CD8-positive, alpha-beta memory T cell (primary cell): ENCODE data around the gene PSMC3IP. TPM values are rescaled to one million over a fixed set of nuclear protein-coding genes. Genes with fewer than 3 reads are reported as not detected.
A peak's percentile ranks its signal among the peaks of the same experiment; 100 is the strongest.

Source experiments
- CTCF ChIA-PET: fragments of 350-600 bp; sonication (Branson Sonifier 250); formaldehyde crosslinking; loops from one replicate; lab custom pipeline; 2021; ENCODE audit warnings: antibody characterized with exemption; lab: Charles Lee
- POLR2A ChIA-PET: fragments of 350-600 bp; sonication (Branson Sonifier 250); formaldehyde crosslinking; loops from one replicate; lab custom pipeline; 2021; ENCODE audit warnings: antibody characterized with exemption; lab: Charles Lee
- DNase-seq, 5 donors: peaks; one replicate each; pipeline versions ENCODE4 v3.0.0 to v3.0.0-alpha.2; 2020 to 2022; ENCODE audit warnings: mixed read lengths in 1 of 5
- H3K27ac ChIP-seq: one replicate; pipeline ENCODE4 v1.7.0; 2013; ENCODE audit warnings: low read depth, mild to moderate bottlenecking, low read length, moderate library complexity
- H3K27me3 ChIP-seq: 2 replicates; pipeline ENCODE4 v1.7.0; 2013; ENCODE audit warnings: low read length, mild to moderate bottlenecking; ENCODE audit not compliant: insufficient read depth, poor library complexity, severe bottlenecking
- H3K36me3 ChIP-seq: 2 replicates; pipeline ENCODE4 v1.7.0; 2013; ENCODE audit warnings: mild to moderate bottlenecking, low read length, moderate library complexity; ENCODE audit not compliant: insufficient read depth
- H3K4me1 ChIP-seq: 2 replicates; pipeline ENCODE4 v1.7.0; 2013; ENCODE audit warnings: mild to moderate bottlenecking, low read length, moderate library complexity; ENCODE audit not compliant: insufficient read depth
- H3K4me3 ChIP-seq: 2 replicates; pipeline ENCODE4 v1.7.0; 2013; ENCODE audit warnings: mild to moderate bottlenecking, low read length
- H3K9me3 ChIP-seq: 2 replicates; pipeline ENCODE4 v1.7.0; 2013; ENCODE audit warnings: mild to moderate bottlenecking, low read length
- H3K27ac Mint-ChIP-seq, 8 donors: one replicate each; pipeline ENCODE4 v1.8.0; 2020 to 2021; ENCODE audit warnings: mixed read lengths in 8 of 8, mild to moderate bottlenecking in 6 of 8, inconsistent platforms in 3 of 8, moderate library complexity in 3 of 8
- H3K27me3 Mint-ChIP-seq, 2 donors: one replicate each; pipeline ENCODE4 v1.8.0; 2020 to 2021; ENCODE audit warnings: mixed read lengths in 2 of 2, mild to moderate bottlenecking in 1 of 2, moderate library complexity in 1 of 2
- H3K36me3 Mint-ChIP-seq, 3 donors: one replicate each; pipeline ENCODE4 v1.8.0; 2020 to 2021; ENCODE audit warnings: mixed read lengths in 3 of 3, inconsistent platforms in 1 of 3, mild to moderate bottlenecking in 1 of 3
- H3K4me1 Mint-ChIP-seq, 3 donors: one replicate each; pipeline ENCODE4 v1.8.0; 2020 to 2021; ENCODE audit warnings: mixed read lengths in 3 of 3, inconsistent platforms in 1 of 3, mild to moderate bottlenecking in 1 of 3
- H3K4me3 Mint-ChIP-seq, 7 donors: one replicate each; pipeline ENCODE4 v1.8.0; 2020 to 2021; ENCODE audit warnings: mixed read lengths in 7 of 7, mild to moderate bottlenecking in 6 of 7, moderate library complexity in 4 of 7, inconsistent platforms in 2 of 7
- H3K9me3 Mint-ChIP-seq, 5 donors: one replicate each; pipeline ENCODE4 v1.8.0; 2020 to 2022; ENCODE audit warnings: mixed read lengths in 5 of 5, mild to moderate bottlenecking in 3 of 5, moderate library complexity in 2 of 5, inconsistent platforms in 1 of 5
- polyA plus RNA-seq: library from polyadenylated mRNA; unstranded; fragments of 300-500 nt; fragmentation: Illumina TruSeq; gene quantifications from one replicate; pipeline ENCODE4 v1.2.3, GENCODE V29; 2021
- total RNA-seq, 2 experiments: library from RNA; stranded (reverse); gene quantifications; one replicate each; pipeline ENCODE4 v1.2.3, GENCODE V29; 2021

The PSMC3IP gene
- total and polyA plus RNA-seq, 3 experiments from 2014 or later = 0.83 to 36.2 (median 35.9) TPM

DNA sequence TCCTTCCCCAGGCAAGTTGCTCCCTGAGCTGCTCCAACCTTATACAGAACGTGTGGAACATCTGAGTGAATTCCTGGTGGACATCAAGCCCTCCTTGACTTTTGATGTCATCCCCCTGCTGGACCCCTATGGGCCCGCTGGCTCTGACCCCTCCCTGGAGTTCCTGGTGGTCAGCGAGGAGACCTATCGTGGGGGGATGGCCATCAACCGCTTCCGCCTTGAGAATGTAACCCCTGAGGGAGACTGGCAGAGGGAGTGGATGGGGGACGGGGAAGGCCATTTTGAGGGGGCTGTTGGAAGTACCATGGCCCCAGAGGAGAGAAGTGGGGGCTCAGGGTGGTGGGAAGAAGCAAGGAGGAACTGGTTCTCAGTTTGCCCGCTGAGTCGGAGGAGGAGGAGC is 13.6 kb downstream of the PSMC3IP start:
- CTCF ChIA-PET = interaction anchor here (1.3 to 2.8 kb wide), 4 partner anchors 9 to 31 kb away, joined by 3 to 18 read pairs (median 8); partner anchors contain the start of gene PSMC3IP
- no peak for DNase-seq
- peaks cover 0 to 46% (median 5%) of the 10 kb centered on the region in 3 donors for H3K36me3 Mint-ChIP-seq
- no peaks in the 10 kb centered on the region for H3K27me3 ChIP-seq
- peaks cover 48% of the 10 kb centered on the region for H3K4me1 ChIP-seq
- no peaks in the 10 kb centered on the region for H3K9me3 ChIP-seq
- H3K4me3 Mint-ChIP-seq = peak overlapping the region; percentile 83 to 99 (median 90)
- no peak overlapping the region for H3K27ac ChIP-seq
- POLR2A ChIA-PET = interaction anchor here (0.9 kb wide), 2 partner anchors 14 to 27 kb away, joined by 3 read pairs; partner anchors contain the start of gene NAGLU
- peak overlapping the region; percentile 93 for H3K4me3 ChIP-seq
- H3K36me3 ChIP-seq = peaks cover 10% of the 10 kb centered on the region
- no peaks in the 10 kb centered on the region for H3K27me3 Mint-ChIP-seq
- no peaks in the 10 kb centered on the region for H3K9me3 Mint-ChIP-seq
- peaks cover 38 to 57% (median 47%) of the 10 kb centered on the region in 3 donors for H3K4me1 Mint-ChIP-seq
- H3K27ac Mint-ChIP-seq = peak overlapping the region in 6 of 8 donors; percentile 46 to 98 (median 70)

DNA sequence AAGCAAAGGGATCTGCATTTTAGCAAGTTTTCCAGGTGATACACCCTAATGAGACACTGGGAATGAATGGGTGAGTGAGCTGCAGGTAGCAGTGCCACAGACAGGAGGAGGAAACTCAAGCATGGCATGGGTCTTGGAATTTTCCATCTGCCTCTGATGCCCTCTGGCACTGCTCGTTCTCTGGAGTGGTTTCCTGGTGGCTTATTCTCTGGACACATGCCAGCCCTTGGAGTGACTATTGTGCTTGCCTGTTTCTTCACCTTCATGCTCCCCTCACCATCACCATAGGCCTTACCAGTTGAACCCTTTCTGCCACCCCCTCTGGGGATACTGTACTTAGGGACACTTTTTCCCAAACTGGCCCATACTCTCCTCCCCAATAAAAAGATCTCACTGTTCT is 14.0 kb downstream of the PSMC3IP start:
- Mint-ChIP-seq H3K27ac (peak overlapping the region; percentile 29 to 98 (median 70)), H3K9me3 (no peaks in the 10 kb centered on the region), H3K4me1 (peaks cover 37 to 53% (median 43%) of the 10 kb centered on the region in 3 donors), H3K36me3 (peaks cover 0 to 42% (median 5%) of the 10 kb centered on the region in 3 donors), H3K4me3 (peak overlapping the region; percentile 83 to 99 (median 90)), H3K27me3 (no peaks in the 10 kb centered on the region)
- DNase-seq = no peak
- POLR2A ChIA-PET = interaction anchor here (0.9 kb wide), 1 partner anchor 27 kb away, joined by 3 read pairs; the partner anchor contains the start of gene NAGLU
- CTCF ChIA-PET = interaction anchor here (0.6 to 2.8 kb wide), 5 partner anchors 9 to 390 kb away, joined by 3 to 18 read pairs (median 6); partner anchors contain the start of gene PSMC3IP
- Histone ChIP-seq H3K4me3 (peak overlapping the region; percentile 93), H3K9me3 (no peaks in the 10 kb centered on the region), H3K36me3 (peaks cover 8% of the 10 kb centered on the region), H3K27me3 (no peaks in the 10 kb centered on the region), H3K4me1 (peaks cover 44% of the 10 kb centered on the region), H3K27ac (no peak overlapping the region)

- ChIA-PET POLR2A (no interaction called here), CTCF (interaction anchor here (0.6 to 2.8 kb wide), 5 partner anchors 8 to 390 kb away, joined by 3 to 18 read pairs (median 6); partner anchors contain the start of gene PSMC3IP)
- Histone ChIP-seq H3K9me3 (no peaks in the 10 kb centered on the region), H3K4me3 (peak overlapping the region; percentile 93), H3K27ac (peak overlapping the region; percentile 73), H3K4me1 (peaks cover 43% of the 10 kb centered on the region), H3K36me3 (peaks cover 8% of the 10 kb centered on the region), H3K27me3 (no peaks in the 10 kb centered on the region)
- Mint-ChIP-seq H3K27ac (peak overlapping the region in 7 of 8 donors; percentile 29 to 98 (median 95)), H3K9me3 (no peaks in the 10 kb centered on the region), H3K4me1 (peaks cover 37 to 50% (median 42%) of the 10 kb centered on the region in 3 donors), H3K27me3 (no peaks in the 10 kb centered on the region), H3K4me3 (peak overlapping the region; percentile 84 to 99 (median 93)), H3K36me3 (peaks cover 0 to 40% (median 5%) of the 10 kb centered on the region in 3 donors)
- no peak for DNase-seq
Measured at GRCh38 chr17:42563143-42563509, 14.4 kb downstream of the PSMC3IP start.

GRCh38 chr17:42562388-42563142 is 15.0 kb downstream of the PSMC3IP start:
- Mint-ChIP-seq H3K4me3 (peak overlapping the region; percentile 84 to 99 (median 93)), H3K4me1 (peaks cover 33 to 46% (median 38%) of the 10 kb centered on the region in 3 donors), H3K9me3 (no peaks in the 10 kb centered on the region), H3K27me3 (no peaks in the 10 kb centered on the region), H3K27ac (peak overlapping the region; percentile 71 to 98 (median 96)), H3K36me3 (peaks cover 0 to 37% (median 3%) of the 10 kb centered on the region in 3 donors)
- Histone ChIP-seq H3K4me3 (peak overlapping the region; percentile 93), H3K9me3 (no peaks in the 10 kb centered on the region), H3K36me3 (peaks cover 8% of the 10 kb centered on the region), H3K27ac (peak overlapping the region; percentile 73), H3K27me3 (no peaks in the 10 kb centered on the region), H3K4me1 (peaks cover 38% of the 10 kb centered on the region)
- DNase-seq = no peak
- POLR2A ChIA-PET = interaction anchor here (0.9 kb wide), 1 partner anchor 24 kb away, joined by 3 read pairs; no protein-coding TSS in a partner anchor
- CTCF ChIA-PET = interaction anchor here (2.5 to 2.8 kb wide), 2 partner anchors 8 to 15 kb away, joined by 6 to 9 read pairs; partner anchors contain the start of gene PSMC3IP

- Histone ChIP-seq H3K27me3 (no peaks in the 10 kb centered on the region), H3K36me3 (peaks cover 8% of the 10 kb centered on the region), H3K4me3 (peak within 1 kb of the TSS; percentile 93), H3K27ac (peak within 1 kb of the TSS; percentile 73), H3K9me3 (no peaks in the 10 kb centered on the region), H3K4me1 (peaks cover 36% of the 10 kb centered on the region)
- peak within 1 kb of the TSS; percentile 71 to 98 (median 96) for H3K27ac Mint-ChIP-seq
- ChIA-PET POLR2A (interaction anchor here (0.9 kb wide), 1 partner anchor 25 kb away, joined by 3 read pairs; no protein-coding TSS in a partner anchor), CTCF (interaction anchor here (2.5 kb wide), 1 partner anchor 16 kb away, joined by 6 read pairs; the partner anchor contains the start of gene PSMC3IP)
- peak within 1 kb of the TSS; percentile 84 to 99 (median 93) for H3K4me3 Mint-ChIP-seq
- no peaks in the 10 kb centered on the region for H3K9me3 Mint-ChIP-seq
- H3K36me3 Mint-ChIP-seq = peaks cover 0 to 31% (median 3%) of the 10 kb centered on the region in 3 donors
- DNase-seq = peak; percentile 84 to 94 (median 88)
- H3K27me3 Mint-ChIP-seq = no peaks in the 10 kb centered on the region
- H3K4me1 Mint-ChIP-seq = peaks cover 28 to 40% (median 37%) of the 10 kb centered on the region in 3 donors
Measured at GRCh38 chr17:42561897-42562387, 15.6 kb downstream of the PSMC3IP start, which contains the start of gene COASY. Gene COASY (plus strand): TSS chr17:42562148. CDS start chr17:42562623, 475 bp downstream.

DNA sequence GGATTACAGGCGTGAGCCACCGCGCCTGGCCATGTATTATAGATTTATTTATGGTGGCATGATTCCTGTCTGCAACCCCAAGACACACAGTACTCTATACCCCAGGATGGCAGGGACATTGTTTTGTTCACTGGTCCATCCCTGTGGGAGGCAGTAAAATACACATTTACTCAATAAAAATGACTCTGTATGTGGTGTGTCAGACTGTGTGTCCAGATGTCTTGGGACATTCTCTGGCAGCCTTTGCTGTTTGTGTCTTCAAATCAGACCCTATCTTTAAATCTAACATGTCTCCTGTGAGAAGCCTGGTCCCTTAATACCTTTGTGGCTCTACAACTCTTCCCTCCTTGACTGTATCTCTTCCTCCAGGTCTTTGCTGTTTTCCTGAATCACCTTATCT is 17.3 kb downstream of the PSMC3IP start:
- peaks cover 25 to 38% (median 37%) of the 10 kb centered on the region in 3 donors for H3K4me1 Mint-ChIP-seq
- no peak overlapping the region for H3K27ac ChIP-seq
- H3K27me3 ChIP-seq = no peaks in the 10 kb centered on the region
- H3K27ac Mint-ChIP-seq = peak overlapping the region in 3 of 8 donors; percentile 60 to 98 (median 61)
- H3K36me3 Mint-ChIP-seq = peaks cover 0 to 23% (median 3%) of the 10 kb centered on the region in 3 donors
- H3K4me3 Mint-ChIP-seq = peak overlapping the region in 6 of 7 donors; percentile 13 to 85 (median 72)
- POLR2A ChIA-PET = no interaction called here
- no peak overlapping the region for H3K4me3 ChIP-seq
- H3K9me3 ChIP-seq = no peaks in the 10 kb centered on the region
- H3K9me3 Mint-ChIP-seq = no peaks in the 10 kb centered on the region
- H3K36me3 ChIP-seq = peaks cover 4% of the 10 kb centered on the region
- no peak for DNase-seq
- H3K27me3 Mint-ChIP-seq = no peaks in the 10 kb centered on the region
- CTCF ChIA-PET = interaction anchor here (0.9 kb wide), 1 partner anchor 18 kb away, joined by 3 read pairs; no protein-coding TSS in a partner anchor
- peaks cover 33% of the 10 kb centered on the region for H3K4me1 ChIP-seq

- Histone ChIP-seq H3K4me1 (peaks cover 35% of the 10 kb centered on the region), H3K4me3 (no peak overlapping the region), H3K9me3 (no peaks in the 10 kb centered on the region), H3K27ac (no peak overlapping the region), H3K36me3 (no peaks in the 10 kb centered on the region), H3K27me3 (no peaks in the 10 kb centered on the region)
- ChIA-PET CTCF (interaction anchor here (0.8 kb wide), 1 partner anchor 18 kb away, joined by 3 read pairs; no protein-coding TSS in a partner anchor), POLR2A (interaction anchor here (0.5 kb wide), 1 partner anchor 371 kb away, joined by 3 read pairs; no protein-coding TSS in a partner anchor)
- peaks cover 30 to 45% (median 43%) of the 10 kb centered on the region in 3 donors for H3K4me1 Mint-ChIP-seq
- no peaks in the 10 kb centered on the region for H3K27me3 Mint-ChIP-seq
- peak overlapping the region in 1 of 8 donors; percentile 38 for H3K27ac Mint-ChIP-seq
- H3K9me3 Mint-ChIP-seq = no peaks in the 10 kb centered on the region
- no peak for DNase-seq
- peaks cover 0 to 15% (median 3%) of the 10 kb centered on the region in 3 donors for H3K36me3 Mint-ChIP-seq
- no peak overlapping the region for H3K4me3 Mint-ChIP-seq
Measured at GRCh38 chr17:42559075-42559474, 18.5 kb downstream of the PSMC3IP start.
